ENCODE measurements around the gene LAMP2.

Gene LAMP2

GRCh38 chrX:120468825-120469525, at the start of gene LAMP2 (continued):
- no peak for TF ChIP-seq ZSCAN16 (tag by site-specific recombination; IDR thresholded peaks at IDR 0.05)
- TF ChIP-seq ZNF596 (tag by site-specific recombination; IDR thresholded peaks at IDR 0.05), result no peak
- no peak for TF ChIP-seq ZNF791 (tag by site-specific recombination; IDR thresholded peaks at IDR 0.05)
- peak; percentile 77 for TF ChIP-seq KLF9 (tag by site-specific recombination; IDR thresholded peaks at IDR 0.05; ENCODE audit: low read depth)
- TF ChIP-seq OSR2 (tag by site-specific recombination; IDR thresholded peaks at IDR 0.05), result no peak
- no peak for TF ChIP-seq ZNF121 (tag by site-specific recombination; IDR thresholded peaks at IDR 0.05)
- peak; percentile 97 for TF ChIP-seq ZBTB20 (tag by site-specific recombination; IDR thresholded peaks at IDR 0.05)
- no peak for TF ChIP-seq ZNF571 (tag by site-specific recombination; IDR thresholded peaks at IDR 0.05)
- TF ChIP-seq ZNF354C (tag by site-specific recombination; IDR thresholded peaks at IDR 0.05; ENCODE audit: borderline replicate concordance, low read depth), result no peak
- no peak for TF ChIP-seq ZNF549 (tag by site-specific recombination; IDR thresholded peaks at IDR 0.05)
- TF ChIP-seq ZFP41 (tag by site-specific recombination; IDR thresholded peaks at IDR 0.05; ENCODE audit: borderline replicate concordance), result no peak
- 0 out of 2 replicates have a peak, but pooled peaks have one; percentile 32 for TF ChIP-seq PATZ1 (tag by site-specific recombination; IDR thresholded peaks at IDR 0.05)
- no peak for TF ChIP-seq ZNF837 (tag by site-specific recombination; IDR thresholded peaks at IDR 0.05)
- TF ChIP-seq ZNF76 (tag by site-specific recombination; IDR thresholded peaks at IDR 0.05; ENCODE audit: borderline replicate concordance, low read depth), result no peak
- no peak for TF ChIP-seq ZBTB1 (tag by site-specific recombination; IDR thresholded peaks at IDR 0.05)
- no peak for TF ChIP-seq ZNF514 (tag by site-specific recombination; IDR thresholded peaks at IDR 0.05)
- 0 out of 2 replicates have a peak, but pooled peaks have one; percentile 29 for TF ChIP-seq KLF8 (tag by site-specific recombination; IDR thresholded peaks at IDR 0.05)

- peaks cover 2 to 3% of the 10 kb centered on the region in 2 experiments; a peak in 2 of 3 replicates for H3K36me3 ChIP-seq (ENCODE audit: control insufficient read depth in 2 of 2, insufficient read depth in 1 of 2, low read length in 2 of 2)
- TF ChIP-seq ZNF791 (tag by site-specific recombination; IDR thresholded peaks at IDR 0.05), result no peak
- TF ChIP-seq PATZ1 (tag by site-specific recombination; IDR thresholded peaks at IDR 0.05), result no peak
- no peak for TF ChIP-seq ZFHX2 (tag by site-specific recombination; conservative IDR thresholded peaks at IDR 0.05)
- H3K9me3 ChIP-seq (ENCODE audit: control insufficient read depth, insufficient read depth, low read depth, low read length), result no peaks in the 10 kb centered on the region
- H3K27ac ChIP-seq (ENCODE audit: extremely low read depth, low read depth, low read length), result no peak overlapping the region
- CTCF ChIA-PET, result interaction anchor here (0.5 to 0.6 kb wide), 3 partner anchors 38 to 69 kb away, joined by 3 to 5 read pairs (median 3); no protein-coding TSS in a partner anchor
- H3K4me3 ChIP-seq (ENCODE audit: low read depth, low read length), result no peak overlapping the region
- POLR2A ChIA-PET, result no interaction called here
- no peaks in the 10 kb centered on the region for H3K4me1 ChIP-seq (ENCODE audit: control insufficient read depth, insufficient read depth, low read length)
These were observed 48.8 kb upstream of the LAMP2 start for GRCh38 chrX:120517936-120518335.

- POLR2A ChIA-PET, result no interaction called here
- Histone ChIP-seq H3K9me3 (ENCODE audit: control insufficient read depth, insufficient read depth, low read depth, low read length) (no peaks in the 10 kb centered on the region), H3K36me3 (ENCODE audit: control insufficient read depth in 2 of 2, insufficient read depth in 1 of 2, low read length in 2 of 2) (peaks cover 0 to 3% of the 10 kb centered on the region in 2 experiments; a peak in 1 of 3 replicates), H3K4me3 (ENCODE audit: low read depth, low read length) (no peak overlapping the region), H3K27ac (ENCODE audit: extremely low read depth, low read depth, low read length) (no peak overlapping the region), H3K4me1 (ENCODE audit: control insufficient read depth, insufficient read depth, low read length) (no peaks in the 10 kb centered on the region)
- CTCF ChIA-PET, result interaction anchor here (0.5 to 1.4 kb wide), 8 partner anchors 13 to 213 kb away, joined by 3 to 5 read pairs (median 3); no protein-coding TSS in a partner anchor
- peak; percentile 58 for TF ChIP-seq ZNF654 (tag by site-specific recombination; IDR thresholded peaks at IDR 0.05; ENCODE audit: low read depth)
- TF ChIP-seq ZEB2 (tag by site-specific recombination; IDR thresholded peaks at IDR 0.05), result no peak
These were observed 45.1 kb upstream of the LAMP2 start for GRCh38 chrX:120514236-120514635.
